Measurements from ENCODE around the gene CCBE1.

The CCBE1 gene

GRCh38 chr18:59383851-59384250 is 313.4 kb downstream of the CCBE1 start:
- TF ChIP-seq RAD21 (IDR thresholded peaks at IDR 0.05; ENCODE audit: low read depth) (no peak), TEAD4 (IDR thresholded peaks at IDR 0.05) (no peak), CREB1 (IDR thresholded peaks at IDR 0.05; ENCODE audit: low read depth) (no peak), EP300 (IDR thresholded peaks at IDR 0.05; ENCODE audit: borderline replicate concordance) (no peak)
- TF ChIP-seq, protein P1, sequence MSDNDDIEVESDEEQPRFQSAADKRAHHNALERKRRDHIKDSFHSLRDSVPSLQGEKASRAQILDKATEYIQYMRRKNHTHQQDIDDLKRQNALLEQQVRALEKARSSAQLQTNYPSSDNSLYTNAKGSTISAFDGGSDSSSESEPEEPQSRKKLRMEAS (IDR thresholded peaks at IDR 0.05) = no peak

- no peak for TF ChIP-seq FOXM1 (IDR thresholded peaks at IDR 0.05; ENCODE audit: borderline replicate concordance, low read depth)
- no peak for TF ChIP-seq RAD21 (IDR thresholded peaks at IDR 0.05; ENCODE audit: low read depth)
- TF ChIP-seq USF1 (IDR thresholded peaks at IDR 0.05) = no peak
- no peak for TF ChIP-seq EP300 (IDR thresholded peaks at IDR 0.05; ENCODE audit: borderline replicate concordance)
- no peak for TF ChIP-seq TAF1 (IDR thresholded peaks at IDR 0.05; ENCODE audit: low read depth)
- no peak for TF ChIP-seq ZBTB7A (IDR thresholded peaks at IDR 0.05; ENCODE audit: low read depth)
- TF ChIP-seq REST (IDR thresholded peaks at IDR 0.05; ENCODE audit: low read depth) = no peak
- no peak for TF ChIP-seq TCF12 (IDR thresholded peaks at IDR 0.05; ENCODE audit: low read depth)
- no peak for TF ChIP-seq CEBPB (IDR thresholded peaks at IDR 0.05)
- no peak for TF ChIP-seq CREB1 (IDR thresholded peaks at IDR 0.05; ENCODE audit: low read depth)
- TF ChIP-seq TEAD4 (IDR thresholded peaks at IDR 0.05) = no peak
- TF ChIP-seq, protein P1 (IDR thresholded peaks at IDR 0.05) = no peak
- no peak for TF ChIP-seq EGR1 (IDR thresholded peaks at IDR 0.05)
- no peak for TF ChIP-seq NFIC (IDR thresholded peaks at IDR 0.05)
- no peak for TF ChIP-seq YY1 (IDR thresholded peaks at IDR 0.05; ENCODE audit: low read depth)
Measured at GRCh38 chr18:59382383-59382782, 314.8 kb downstream of the CCBE1 start.

DNA sequence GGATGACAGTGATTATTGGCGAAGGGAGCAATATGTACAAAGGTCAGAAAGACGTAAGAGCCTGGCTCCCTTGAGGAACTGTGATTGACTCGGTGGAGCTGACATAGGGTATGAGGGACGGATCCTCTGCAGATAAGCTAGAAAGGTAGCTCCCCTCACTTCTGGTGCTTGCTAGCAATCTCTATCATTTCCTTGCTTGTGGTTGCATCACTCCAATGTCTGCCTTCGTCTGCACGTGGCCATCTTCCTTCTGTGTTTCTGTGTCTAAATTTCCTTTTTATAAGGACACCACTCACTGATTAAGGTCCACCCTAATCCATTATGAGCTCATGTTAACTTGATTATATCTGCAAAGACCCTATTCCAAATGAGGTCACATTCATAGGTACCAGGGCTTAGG is 315.3 kb downstream of the CCBE1 start:
- no peak for TF ChIP-seq CEBPB (IDR thresholded peaks at IDR 0.05)
- TF ChIP-seq REST (IDR thresholded peaks at IDR 0.05; ENCODE audit: low read depth) = no peak
- TF ChIP-seq EGR1 (IDR thresholded peaks at IDR 0.05) = no peak
- TF ChIP-seq TCF12 (IDR thresholded peaks at IDR 0.05; ENCODE audit: low read depth) = no peak
- no peak for TF ChIP-seq NFIC (IDR thresholded peaks at IDR 0.05)
- TF ChIP-seq RAD21 (IDR thresholded peaks at IDR 0.05; ENCODE audit: low read depth) = no peak
- no peak for TF ChIP-seq TAF1 (IDR thresholded peaks at IDR 0.05; ENCODE audit: low read depth)
- TF ChIP-seq USF1 (IDR thresholded peaks at IDR 0.05) = no peak
- TF ChIP-seq EP300 (IDR thresholded peaks at IDR 0.05; ENCODE audit: borderline replicate concordance) = no peak

Data from Ishikawa (cell line).